ENCODE data around the gene PLPP3. TPM values are rescaled to one million over a fixed set of nuclear protein-coding genes. Genes with fewer than 3 reads are reported as not detected.

The PLPP3 gene
- total RNA-seq, 1 experiment from 2014 or later, result 3.4 TPM

DNA sequence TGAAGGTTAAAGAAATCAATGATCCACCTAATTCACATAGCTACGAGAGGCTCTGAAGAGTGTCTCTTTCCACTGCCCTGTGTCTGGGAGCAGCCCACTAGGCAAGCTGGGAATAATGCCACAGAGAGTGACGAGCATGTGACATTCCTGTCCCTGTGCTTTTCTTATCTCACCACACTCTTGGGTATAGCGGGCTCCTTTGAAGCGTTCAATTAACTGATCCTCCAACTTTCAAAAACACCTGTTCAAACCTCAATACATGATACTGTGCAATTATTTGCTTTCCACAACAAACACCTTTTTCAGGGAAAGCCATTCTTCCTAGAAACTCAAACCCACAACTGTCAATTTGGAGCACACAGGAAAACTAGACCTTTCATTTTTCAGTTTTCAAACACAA, 43.4 kb downstream of the PLPP3 start:
- DNase-seq (ENCODE audit: low read depth, low spot score) (no peak), ATAC-seq (no peak)
- Histone ChIP-seq H4K20me1 (ENCODE audit: insufficient read depth) (no peaks in the 10 kb centered on the region), H3K9me2 (ENCODE audit: insufficient read depth) (no peaks in the 10 kb centered on the region), H2AFZ (ENCODE audit: low read depth, low read length, poor library complexity, severe bottlenecking) (no peak overlapping the region), H3K9ac (ENCODE audit: low read length) (no peak overlapping the region), H3K79me2 (ENCODE audit: insufficient read depth, low read length) (no peaks in the 10 kb centered on the region), H3K27ac (ENCODE audit: low read depth, low read length) (no peak overlapping the region), H3K4me3 (replicated peaks in 1 of 2; ENCODE audit: low read depth in 1 of 2, low read length in 2 of 2) (no peak overlapping the region), H3K4me1 (ENCODE audit: control insufficient read depth in 1 of 2, insufficient read depth in 2 of 2, low read length in 2 of 2) (no peaks in the 10 kb centered on the region; a peak in 1 of 4 replicates), H3K4me2 (ENCODE audit: low read length) (no peak overlapping the region), H3K36me3 (ENCODE audit: control insufficient read depth in 1 of 2, insufficient read depth in 2 of 2, low read length in 2 of 2) (no peaks in the 10 kb centered on the region), H3K27me3 (ENCODE audit: insufficient read depth, low read length) (no peaks in the 10 kb centered on the region), H3K9me3 (ENCODE audit: control insufficient read depth in 1 of 2, insufficient read depth in 1 of 2, low read depth in 1 of 2, low read length in 2 of 2) (no peaks in the 10 kb centered on the region)
- POLR2A ChIA-PET, result no interaction called here
- no TSS peak for BruUV-seq (replicated peaks)
- TF ChIP-seq POLR2A (IDR thresholded peaks at IDR 0.05; ENCODE audit: borderline replicate concordance, extremely low read depth, insufficient read depth, insufficient read length) (no peak), ELF1 (IDR thresholded peaks at IDR 0.05; ENCODE audit: borderline replicate concordance, low read depth) (no peak), SIN3A (IDR thresholded peaks at IDR 0.05; ENCODE audit: low read depth) (no peak), SRF (IDR thresholded peaks at IDR 0.05; ENCODE audit: low read depth) (no peak)
- TF ChIP-seq, protein P1, sequence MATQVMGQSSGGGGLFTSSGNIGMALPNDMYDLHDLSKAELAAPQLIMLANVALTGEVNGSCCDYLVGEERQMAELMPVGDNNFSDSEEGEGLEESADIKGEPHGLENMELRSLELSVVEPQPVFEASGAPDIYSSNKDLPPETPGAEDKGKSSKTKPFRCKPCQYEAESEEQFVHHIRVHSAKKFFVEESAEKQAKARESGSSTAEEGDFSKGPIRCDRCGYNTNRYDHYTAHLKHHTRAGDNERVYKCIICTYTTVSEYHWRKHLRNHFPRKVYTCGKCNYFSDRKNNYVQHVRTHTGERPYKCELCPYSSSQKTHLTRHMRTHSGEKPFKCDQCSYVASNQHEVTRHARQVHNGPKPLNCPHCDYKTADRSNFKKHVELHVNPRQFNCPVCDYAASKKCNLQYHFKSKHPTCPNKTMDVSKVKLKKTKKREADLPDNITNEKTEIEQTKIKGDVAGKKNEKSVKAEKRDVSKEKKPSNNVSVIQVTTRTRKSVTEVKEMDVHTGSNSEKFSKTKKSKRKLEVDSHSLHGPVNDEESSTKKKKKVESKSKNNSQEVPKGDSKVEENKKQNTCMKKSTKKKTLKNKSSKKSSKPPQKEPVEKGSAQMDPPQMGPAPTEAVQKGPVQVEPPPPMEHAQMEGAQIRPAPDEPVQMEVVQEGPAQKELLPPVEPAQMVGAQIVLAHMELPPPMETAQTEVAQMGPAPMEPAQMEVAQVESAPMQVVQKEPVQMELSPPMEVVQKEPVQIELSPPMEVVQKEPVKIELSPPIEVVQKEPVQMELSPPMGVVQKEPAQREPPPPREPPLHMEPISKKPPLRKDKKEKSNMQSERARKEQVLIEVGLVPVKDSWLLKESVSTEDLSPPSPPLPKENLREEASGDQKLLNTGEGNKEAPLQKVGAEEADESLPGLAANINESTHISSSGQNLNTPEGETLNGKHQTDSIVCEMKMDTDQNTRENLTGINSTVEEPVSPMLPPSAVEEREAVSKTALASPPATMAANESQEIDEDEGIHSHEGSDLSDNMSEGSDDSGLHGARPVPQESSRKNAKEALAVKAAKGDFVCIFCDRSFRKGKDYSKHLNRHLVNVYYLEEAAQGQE (IDR thresholded peaks at IDR 0.05; ENCODE audit: low read depth), result no peak
- TF ChIP-seq, protein P2, sequence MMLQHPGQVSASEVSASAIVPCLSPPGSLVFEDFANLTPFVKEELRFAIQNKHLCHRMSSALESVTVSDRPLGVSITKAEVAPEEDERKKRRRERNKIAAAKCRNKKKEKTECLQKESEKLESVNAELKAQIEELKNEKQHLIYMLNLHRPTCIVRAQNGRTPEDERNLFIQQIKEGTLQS (IDR thresholded peaks at IDR 0.05), result no peak
- intact Hi-C loops (cut with micrococcal nuclease), result no loop called here
- RAD21 ChIA-PET (ENCODE audit: low non-redundant PET in 1 of 2, low total read pairs in 2 of 2, uncharacterized antibody in 2 of 2, unreplicated experiment in 2 of 2), result no interaction called here
- CTCF ChIA-PET, result no interaction called here

DNA sequence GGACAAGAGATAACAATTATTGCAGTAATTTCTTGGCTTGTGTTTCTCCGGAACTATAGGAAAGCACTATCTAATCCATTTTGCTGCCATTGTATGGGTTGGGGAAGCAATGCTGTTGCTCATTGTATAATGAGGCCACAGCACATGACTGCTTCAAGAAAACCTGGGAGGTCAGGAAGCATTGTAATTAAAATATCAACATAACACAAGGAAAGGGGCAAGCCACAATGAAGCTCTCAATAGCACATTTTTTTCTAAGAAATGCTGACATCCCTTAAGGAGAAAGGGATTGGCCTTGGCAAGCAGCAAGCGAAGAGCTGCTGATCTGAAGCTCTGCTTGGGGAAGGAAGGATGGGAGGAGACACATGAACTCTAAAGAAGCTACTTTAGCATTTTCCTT, 44.0 kb downstream of the PLPP3 start:
- H3K4me1 ChIP-seq (ENCODE audit: control insufficient read depth in 1 of 2, insufficient read depth in 2 of 2, low read length in 2 of 2), result no peaks in the 10 kb centered on the region; a peak in 1 of 4 replicates
- DNase-seq (ENCODE audit: low read depth, low spot score) (no peak), ATAC-seq (no peak)
- no TSS peak for BruUV-seq (replicated peaks)
- no peaks in the 10 kb centered on the region for H3K9me3 ChIP-seq (ENCODE audit: control insufficient read depth in 1 of 2, insufficient read depth in 1 of 2, low read depth in 1 of 2, low read length in 2 of 2)
- TF ChIP-seq SRF (IDR thresholded peaks at IDR 0.05; ENCODE audit: low read depth) (no peak), CBX3 (IDR thresholded peaks at IDR 0.05; ENCODE audit: low read depth) (no peak), MAX (IDR thresholded peaks at IDR 0.05) (no peak), ZBTB33 (IDR thresholded peaks at IDR 0.05; ENCODE audit: extremely low read depth, insufficient replicate concordance, low read length) (no peak), SIN3A (IDR thresholded peaks at IDR 0.05; ENCODE audit: low read depth) (no peak), ZFX (IDR thresholded peaks at IDR 0.05) (no peak), POLR2A (IDR thresholded peaks at IDR 0.05; ENCODE audit: borderline replicate concordance, extremely low read depth, insufficient read depth, insufficient read length) (no peak), FOSL1 (IDR thresholded peaks at IDR 0.05; ENCODE audit: low read depth) (no peak)
- no peaks in the 10 kb centered on the region for H4K20me1 ChIP-seq (ENCODE audit: insufficient read depth)
- no peak overlapping the region for H3K4me2 ChIP-seq (ENCODE audit: low read length)
- H3K4me3 ChIP-seq (replicated peaks in 1 of 2; ENCODE audit: low read depth in 1 of 2, low read length in 2 of 2), result no peak overlapping the region
- ChIA-PET POLR2A (no interaction called here), RAD21 (ENCODE audit: low non-redundant PET in 1 of 2, low total read pairs in 2 of 2, uncharacterized antibody in 2 of 2, unreplicated experiment in 2 of 2) (no interaction called here), CTCF (no interaction called here)
- no peak overlapping the region for H3K27ac ChIP-seq (ENCODE audit: low read depth, low read length)
- no peaks in the 10 kb centered on the region for H3K36me3 ChIP-seq (ENCODE audit: control insufficient read depth in 1 of 2, insufficient read depth in 2 of 2, low read length in 2 of 2)
- H2AFZ ChIP-seq (ENCODE audit: low read depth, low read length, poor library complexity, severe bottlenecking), result no peak overlapping the region
- no peak overlapping the region for H3K9ac ChIP-seq (ENCODE audit: low read length)
- no peaks in the 10 kb centered on the region for H3K27me3 ChIP-seq (ENCODE audit: insufficient read depth, low read length)
- no peaks in the 10 kb centered on the region for H3K9me2 ChIP-seq (ENCODE audit: insufficient read depth)
- no peaks in the 10 kb centered on the region for H3K79me2 ChIP-seq (ENCODE audit: insufficient read depth, low read length)
- intact Hi-C loops (cut with micrococcal nuclease), result no loop called here
